HG03457 (cell line): ENCODE results near the gene AFF2.

ENCODE experiments used
- ATAC-seq: cut with Tn5 transposase; IDR thresholded peaks from one replicate; pipeline ENCODE4 v1.9.1; 2021; ENCODE audit warnings: moderate number of reproducible peaks; ENCODE audit not compliant: unreplicated experiment

AFF2 gene

GRCh38 chrX:148580016-148580415, 79.6 kb downstream of the AFF2 start:
- ATAC-seq, result no peak

DNA sequence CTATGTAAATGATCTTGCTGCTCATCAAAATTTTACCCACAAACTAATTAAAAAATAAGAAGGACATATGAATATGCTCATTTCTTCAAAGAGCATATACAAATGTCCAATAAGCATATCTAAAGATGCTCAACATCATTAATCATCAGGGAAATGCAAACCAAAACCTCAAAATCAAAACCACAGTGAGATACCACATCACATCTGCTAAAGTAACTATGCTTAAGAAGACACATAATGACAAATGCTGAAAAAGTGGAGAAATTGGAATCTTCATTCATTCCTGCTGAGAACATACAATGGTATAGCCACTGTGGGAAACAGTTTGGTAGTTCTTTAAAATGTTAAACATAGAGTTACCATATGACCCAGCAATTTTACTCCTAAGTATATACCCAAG, 81.9 kb downstream of the AFF2 start:
- ATAC-seq, result no peak

GRCh38 chrX:148588649-148589310, 88.4 kb downstream of the AFF2 start:
- ATAC-seq, result no peak

DNA sequence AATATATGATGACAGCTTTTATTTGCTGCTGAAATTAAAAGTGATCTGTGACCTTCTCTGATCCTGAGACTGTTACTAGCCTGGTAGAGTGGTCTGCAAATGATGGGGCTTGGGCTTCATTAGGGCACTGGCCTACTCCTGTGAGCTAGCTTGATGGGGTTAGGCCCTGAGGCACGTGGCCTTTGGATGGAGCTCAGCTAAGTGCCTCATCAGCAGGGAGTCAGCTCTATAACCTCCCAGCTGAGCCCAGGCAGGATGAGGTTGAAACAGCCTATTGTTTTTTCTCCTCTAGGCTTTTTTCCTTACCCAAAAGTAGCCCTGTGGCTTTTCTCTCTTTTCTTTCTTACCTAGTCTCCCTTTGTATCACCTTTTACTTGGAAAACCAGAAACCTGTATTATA, 92.2 kb downstream of the AFF2 start:
- ATAC-seq, result no peak

- ATAC-seq, result no peak
Measured at GRCh38 chrX:148593146-148593545, 92.7 kb downstream of the AFF2 start.

- ATAC-seq, result no peak
Measured at GRCh38 chrX:148593987-148594386, 93.6 kb downstream of the AFF2 start.

GRCh38 chrX:148599404-148599803, 99.0 kb downstream of the AFF2 start:
- no peak for ATAC-seq

DNA sequence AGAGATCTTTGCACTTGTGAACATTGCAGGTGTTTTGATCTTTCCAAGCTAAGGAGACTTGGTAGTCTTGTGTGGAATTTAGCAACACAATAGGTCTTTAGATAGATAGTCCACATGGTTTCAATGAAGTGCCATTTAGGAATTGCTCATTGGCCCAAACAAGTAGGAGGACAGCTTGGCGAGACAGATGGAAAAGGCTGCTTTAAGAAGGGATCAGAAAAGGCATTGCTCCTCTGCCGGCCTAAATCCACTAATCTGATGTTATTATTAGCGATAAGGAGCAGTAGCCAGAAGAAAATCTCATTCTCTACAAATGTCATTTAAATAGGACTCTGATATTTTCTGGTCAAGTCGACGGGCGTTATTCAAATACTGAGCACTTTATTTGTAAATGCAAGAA, 99.7 kb downstream of the AFF2 start:
- no peak for ATAC-seq

DNA sequence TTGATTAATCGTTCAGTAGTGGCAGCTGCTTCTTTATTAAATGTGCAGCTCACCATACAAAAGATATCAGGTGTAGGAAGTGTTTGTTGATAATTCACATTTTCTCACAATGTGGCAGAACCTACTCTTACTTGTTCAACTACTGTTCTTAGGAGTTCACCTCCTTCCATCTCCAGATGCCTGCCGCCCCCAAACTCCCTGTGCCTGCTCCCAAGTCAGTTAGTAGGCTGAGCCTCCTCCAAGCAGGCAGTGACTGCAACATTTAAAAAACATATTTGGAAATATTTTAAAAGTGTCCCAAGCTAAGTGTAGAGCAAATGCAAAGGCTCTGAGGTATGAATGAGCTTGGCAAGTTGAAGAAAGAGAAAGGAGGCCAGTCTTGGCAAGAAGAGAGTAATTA, 100.2 kb downstream of the AFF2 start:
- ATAC-seq, result no peak

GRCh38 chrX:148601034-148601433, 100.6 kb downstream of the AFF2 start:
- ATAC-seq, result no peak

DNA sequence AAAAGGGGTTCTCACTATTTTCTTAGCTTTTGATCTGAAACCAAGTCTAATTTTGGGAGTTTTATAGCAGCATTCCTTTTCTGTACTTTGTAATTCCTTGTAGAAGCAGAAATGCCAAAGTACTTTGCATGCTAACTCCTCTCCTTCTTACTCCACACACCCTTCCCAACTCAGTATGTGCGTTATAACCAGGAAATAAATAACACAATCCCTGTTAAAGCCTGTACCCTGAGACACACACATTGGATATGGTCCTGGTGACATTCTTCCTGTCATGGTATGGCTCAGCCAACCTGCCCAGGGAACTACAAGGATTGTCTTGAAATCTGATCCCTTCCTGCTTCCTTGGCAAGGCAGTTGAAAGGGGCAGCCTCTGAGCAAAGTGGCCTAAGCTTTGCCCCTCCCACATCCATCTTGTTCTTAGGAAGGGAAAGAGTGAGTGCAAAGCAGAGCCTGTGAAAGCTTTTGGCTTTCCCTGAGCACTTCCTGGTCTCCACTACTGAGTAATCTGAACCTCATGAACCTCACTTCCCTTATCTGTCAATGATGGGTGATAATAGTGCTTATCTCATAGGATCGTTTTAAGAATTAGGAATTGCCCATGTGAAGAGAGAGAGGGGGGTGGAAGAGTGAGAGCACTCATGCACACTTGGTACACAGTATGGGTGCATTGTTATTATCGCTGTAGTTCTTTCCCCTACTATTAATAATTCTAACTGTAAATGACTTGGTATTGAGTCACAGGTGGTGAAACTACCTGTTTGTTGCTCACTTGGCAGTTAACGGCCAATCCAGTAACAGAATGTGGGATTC, 109.3 kb downstream of the AFF2 start:
- peak; percentile 78 for ATAC-seq

- peak; percentile 41 for ATAC-seq
Measured at GRCh38 chrX:148610328-148610698, 109.9 kb downstream of the AFF2 start.

DNA sequence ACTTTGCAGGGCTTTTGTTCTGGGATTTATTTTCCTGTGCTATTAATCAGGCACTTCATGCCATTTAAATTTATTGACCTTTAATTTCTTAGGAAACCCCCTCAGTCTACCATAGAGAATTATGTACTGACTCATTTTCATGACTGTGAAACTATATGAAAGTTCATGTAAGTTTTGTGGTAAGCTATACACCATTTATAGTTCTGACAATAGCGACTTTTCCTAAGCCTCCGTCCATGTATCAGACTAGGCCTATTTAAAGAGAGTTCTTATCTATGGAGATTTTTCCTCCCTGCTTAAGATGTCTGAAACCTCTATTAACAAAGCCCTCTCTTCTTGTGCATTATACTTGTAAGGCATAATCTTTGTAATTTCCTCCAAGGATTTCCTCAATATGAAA, 111.6 kb downstream of the AFF2 start:
- no peak for ATAC-seq

GRCh38 chrX:148612431-148612830, 112.0 kb downstream of the AFF2 start:
- no peak for ATAC-seq

DNA sequence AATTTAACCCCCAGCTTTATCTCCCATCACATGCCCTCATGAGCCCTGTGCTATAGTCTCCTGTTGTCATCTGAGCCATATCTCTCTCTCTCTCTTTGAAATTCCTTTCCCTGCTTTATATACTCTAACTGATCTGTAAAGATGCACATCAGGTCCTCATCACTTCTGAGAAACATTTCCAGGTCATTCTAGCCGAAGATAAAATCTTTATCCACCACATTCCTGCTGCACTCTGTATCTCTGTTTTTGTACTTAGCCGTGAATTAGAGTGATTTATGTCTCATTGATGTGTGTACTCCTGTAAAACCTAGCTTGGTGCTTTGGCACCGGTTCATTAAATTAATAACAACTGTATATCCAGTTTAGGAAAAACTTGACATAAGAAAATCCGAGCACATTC, 113.2 kb downstream of the AFF2 start:
- ATAC-seq, result no peak

DNA sequence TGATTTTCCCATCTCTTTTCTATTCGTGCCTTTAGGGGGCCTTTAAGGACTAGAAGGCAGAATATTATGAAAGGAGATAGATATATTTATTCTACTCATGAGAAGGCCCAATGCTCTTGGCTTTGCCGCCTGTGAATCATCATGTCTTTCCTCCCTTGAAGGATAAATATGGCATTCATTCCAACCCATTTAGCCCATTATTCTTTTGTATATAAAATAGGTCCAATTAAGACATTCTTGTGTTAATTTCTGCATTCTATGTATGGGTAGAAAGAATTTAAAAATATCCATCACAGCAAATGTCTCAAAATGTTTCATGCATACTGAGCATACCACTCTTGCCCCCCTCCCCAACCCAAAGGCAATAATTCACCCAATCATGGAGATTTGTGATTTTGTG, 115.1 kb downstream of the AFF2 start:
- no peak for ATAC-seq

- no peak for ATAC-seq
Measured at GRCh38 chrX:148618470-148619445, 118.3 kb downstream of the AFF2 start.

- no peak for ATAC-seq
Measured at GRCh38 chrX:148620023-148620422, 119.6 kb downstream of the AFF2 start.

- ATAC-seq, result no peak
Measured at GRCh38 chrX:148624951-148625474, 124.6 kb downstream of the AFF2 start.

DNA sequence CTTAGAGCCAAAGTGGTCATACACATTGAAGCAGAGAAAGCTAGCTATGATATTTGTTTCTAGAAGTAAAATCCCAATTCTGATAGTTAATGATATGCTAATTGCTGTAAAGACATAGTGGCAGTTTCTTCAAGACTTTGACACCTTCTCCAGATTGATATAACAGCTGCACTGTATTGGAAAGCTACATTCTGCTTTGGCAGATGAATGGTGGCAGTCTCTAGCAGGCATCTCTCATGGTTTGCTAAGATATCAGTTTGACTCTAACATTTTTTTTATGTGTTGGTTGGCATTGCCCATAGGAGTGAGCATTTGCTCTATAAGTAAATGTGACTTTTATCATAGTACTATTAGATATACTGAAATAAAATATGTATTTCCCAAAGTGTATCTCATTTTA, 128.2 kb downstream of the AFF2 start:
- ATAC-seq, result no peak

- no peak for ATAC-seq
Measured at GRCh38 chrX:148629434-148629833, 129.0 kb downstream of the AFF2 start.
